H9 (cell line): ENCODE measurements around the gene ITGB3. TPM values are rescaled to one million over a fixed set of nuclear protein-coding genes. Genes with fewer than 3 reads are reported as not detected.

Experiments used
- DNase-seq: peaks from one replicate; pipeline ENCODE4 v3.0.0-alpha.2; 2017
- H2AFZ ChIP-seq: one replicate; pipeline ENCODE4 v1.6.1; 2013; ENCODE audit warnings: mild to moderate bottlenecking, low read length, control low read depth, moderate library complexity
- H2AK5ac ChIP-seq: 2 replicates; pipeline ENCODE4 v1.6.1; 2013; ENCODE audit warnings: low read length, control low read depth, mixed read lengths; ENCODE audit not compliant: insufficient read length
- H2BK120ac ChIP-seq: one replicate; pipeline ENCODE4 v1.6.1; 2013; ENCODE audit warnings: low read depth, mild to moderate bottlenecking, low read length, control low read depth, inconsistent platforms; ENCODE audit not compliant: poor library complexity, severe bottlenecking
- H2BK12ac ChIP-seq: 2 replicates; pipeline ENCODE4 v1.6.1; 2013; ENCODE audit warnings: low read length, control low read depth, mixed read lengths, low read depth; ENCODE audit not compliant: insufficient read length
- H2BK15ac ChIP-seq: 2 replicates; pipeline ENCODE4 v1.6.1; 2013; ENCODE audit warnings: low read depth, low read length, control low read depth
- H2BK20ac ChIP-seq: one replicate; pipeline ENCODE4 v1.6.1; 2013; ENCODE audit warnings: low read depth, mild to moderate bottlenecking, low read length, control low read depth, inconsistent platforms; ENCODE audit not compliant: poor library complexity, severe bottlenecking
- H2BK5ac ChIP-seq: 2 replicates; pipeline ENCODE4 v1.6.1; 2013; ENCODE audit warnings: low read length, control low read depth, mixed read lengths; ENCODE audit not compliant: insufficient read length
- H3K14ac ChIP-seq: 2 replicates; pipeline ENCODE4 v1.6.1; 2013; ENCODE audit warnings: low read length, control low read depth; ENCODE audit not compliant: insufficient read depth
- H3K18ac ChIP-seq: 2 replicates; pipeline ENCODE4 v1.6.1; 2013; ENCODE audit warnings: low read depth, mild to moderate bottlenecking, mixed read lengths, low read length, control low read depth; ENCODE audit not compliant: insufficient read length
- H3K23ac ChIP-seq: 2 replicates; pipeline ENCODE4 v1.6.1; 2013; ENCODE audit warnings: low read length, control low read depth, mixed read lengths, low read depth; ENCODE audit not compliant: insufficient read length
- H3K23me2 ChIP-seq: 2 replicates; pipeline ENCODE4 v1.6.1; 2013; ENCODE audit warnings: low read depth, mild to moderate bottlenecking, mixed read lengths, low read length, control low read depth; ENCODE audit not compliant: insufficient read length, poor library complexity, severe bottlenecking
- H3K27ac ChIP-seq: 2 replicates; pipeline ENCODE4 v1.5.1; 2013; ENCODE audit warnings: low read length, control low read depth, mixed read lengths, low read depth; ENCODE audit not compliant: insufficient read length
- H3K27me3 ChIP-seq: 2 replicates; pipeline ENCODE4 v1.6.1; 2013; ENCODE audit warnings: low read length, control low read depth, inconsistent platforms; ENCODE audit not compliant: insufficient read depth
- H3K4ac ChIP-seq: 2 replicates; pipeline ENCODE4 v1.6.1; 2013; ENCODE audit warnings: low read depth, mild to moderate bottlenecking, control low read depth, inconsistent platforms, low read length, moderate library complexity
- H3K4me1 ChIP-seq: 2 replicates; pipeline ENCODE4 v1.6.1; 2013; ENCODE audit warnings: low read length, control low read depth, inconsistent platforms; ENCODE audit not compliant: insufficient read depth
- H3K4me2 ChIP-seq: 2 replicates; pipeline ENCODE4 v1.6.1; 2013; ENCODE audit warnings: low read length, control low read depth, mixed read lengths; ENCODE audit not compliant: insufficient read length, insufficient read depth
- H3K56ac ChIP-seq: 2 replicates; pipeline ENCODE4 v1.6.1; 2013; ENCODE audit warnings: low read depth, mild to moderate bottlenecking, mixed read lengths, low read length, control low read depth; ENCODE audit not compliant: insufficient read length
- H3K79me1 ChIP-seq: 2 replicates; pipeline ENCODE4 v1.6.1; 2013; ENCODE audit warnings: low read depth, mild to moderate bottlenecking, moderate library complexity, low read length, control low read depth, inconsistent platforms; ENCODE audit not compliant: insufficient read depth, poor library complexity, severe bottlenecking
- H3K79me2 ChIP-seq: 2 replicates; pipeline ENCODE4 v1.6.1; 2013; ENCODE audit warnings: low read length, control low read depth, inconsistent platforms; ENCODE audit not compliant: insufficient read depth
- H3K9ac ChIP-seq: 2 replicates; pipeline ENCODE4 v1.6.1; 2013; ENCODE audit warnings: low read length, control low read depth, mixed read lengths; ENCODE audit not compliant: insufficient read length; ENCODE audit errors: extremely low read depth
- H3K9me3 ChIP-seq: one replicate; pipeline ENCODE4 v1.6.1; 2013; ENCODE audit warnings: low read depth, low read length, inconsistent platforms; ENCODE audit not compliant: control insufficient read depth
- H3T11ph ChIP-seq: one replicate; pipeline ENCODE4 v1.6.1; 2013; ENCODE audit warnings: mild to moderate bottlenecking, low read length, control low read depth, inconsistent platforms
- H4K20me1 ChIP-seq: one replicate; pipeline ENCODE4 v1.6.1; 2013; ENCODE audit not compliant: control insufficient read depth, insufficient read length, insufficient read depth
- H4K5ac ChIP-seq: 2 replicates; pipeline ENCODE4 v1.6.1; 2013; ENCODE audit warnings: low read depth, mild to moderate bottlenecking, mixed read lengths, low read length, control low read depth; ENCODE audit not compliant: insufficient read length
- H4K8ac ChIP-seq: replicated peaks from 2 replicates; pipeline ENCODE4 v1.6.1; 2013; ENCODE audit warnings: low read length, control low read depth, mixed read lengths, low read depth; ENCODE audit not compliant: insufficient read length
- H4K91ac ChIP-seq: 2 replicates; pipeline ENCODE4 v1.6.1; 2013; ENCODE audit warnings: low read depth, mild to moderate bottlenecking, moderate library complexity, mixed read lengths, low read length, control low read depth; ENCODE audit not compliant: insufficient read length
- H3K27ac Mint-ChIP-seq, 3 experiments: 2 replicates in 2 of 3; 3 replicates in 1 of 3; pipeline ENCODE4 v1.8.0; 2020 to 2021; ENCODE audit warnings: mixed read lengths in 3 of 3, mild to moderate bottlenecking in 1 of 3, moderate library complexity in 1 of 3
- H3K27me3 Mint-ChIP-seq: 2 replicates; pipeline ENCODE4 v1.8.0; 2021; ENCODE audit warnings: low read depth, mild to moderate bottlenecking, moderate library complexity, mixed read lengths
- H3K36me3 Mint-ChIP-seq, 3 experiments: 2 replicates in 2 of 3; 3 replicates in 1 of 3; pipeline ENCODE4 v1.8.0; 2020 to 2021; ENCODE audit warnings: low read depth in 3 of 3, mixed read lengths in 3 of 3; ENCODE audit not compliant: insufficient read depth in 1 of 3
- H3K4me1 Mint-ChIP-seq, 2 experiments: 2 replicates each; pipeline ENCODE4 v1.8.0; 2020; ENCODE audit warnings: mixed read lengths in 2 of 2
- H3K4me3 Mint-ChIP-seq, 2 experiments: 2 replicates in 1 of 2; 3 replicates in 1 of 2; pipeline ENCODE4 v1.8.0; 2020 to 2021; ENCODE audit warnings: mild to moderate bottlenecking in 2 of 2, mixed read lengths in 2 of 2, moderate library complexity in 1 of 2
- H3K9me3 Mint-ChIP-seq, 2 experiments: 2 replicates in 1 of 2; 3 replicates in 1 of 2; pipeline ENCODE4 v1.8.0; 2020; ENCODE audit warnings: mild to moderate bottlenecking in 2 of 2, mixed read lengths in 2 of 2, moderate library complexity in 1 of 2
- CTCF ChIP-seq: fragments of 200-600 bp; sonication (generic); conservative IDR thresholded peaks from 3 replicates; pipeline ENCODE4 v1.8.0; 2021; ENCODE audit warnings: antibody characterized with exemption, mild to moderate bottlenecking
- WGBS: extraction: QIAGEN DNeasy Blood & Tissue Kit; methylation state at CpG from one replicate; pipeline ENCODE4 v1.1.7; 2013; ENCODE audit warnings: missing lambda C conversion rate, low lambda C conversion rate, mixed read lengths; ENCODE audit not compliant: insufficient read length; ENCODE audit errors: extremely low coverage; 5-methylcytosine and 5-hydroxymethylcytosine counted together
- total RNA-seq: library from RNA; stranded (reverse); gene quantifications from 2 replicates; pipeline ENCODE4 v1.2.1, GENCODE V29; 2021

ITGB3 gene
- total RNA-seq, 1 experiment from 2014 or later = not detected

- Mint-ChIP-seq H3K4me1 (peaks cover 21 to 25% of the 10 kb centered on the region in 2 experiments), H3K4me3 (no peak overlapping the region), H3K36me3 (no peaks in the 10 kb centered on the region), H3K27ac (no peak overlapping the region), H3K27me3 (peaks cover 1% of the 10 kb centered on the region), H3K9me3 (no peaks in the 10 kb centered on the region)
- Histone ChIP-seq H3K4me1 (peaks cover 10% of the 10 kb centered on the region), H2AFZ (no peak overlapping the region), H4K5ac (no peak overlapping the region), H3K79me2 (no peaks in the 10 kb centered on the region), H3K9me3 (no peaks in the 10 kb centered on the region), H2AK5ac (no peak overlapping the region), H3K14ac (no peak overlapping the region), H2BK15ac (no peak overlapping the region), H3K4ac (no peak overlapping the region), H2BK5ac (no peak overlapping the region), H4K91ac (no peak overlapping the region), H3K4me2 (no peak overlapping the region), H3K27me3 (no peaks in the 10 kb centered on the region; the same call in 1 of the 2 replicates), H2BK12ac (no peak overlapping the region), H3K9ac (no peak overlapping the region), H3K23me2 (no peaks in the 10 kb centered on the region), H4K8ac (no peak overlapping the region), H2BK20ac (no peak overlapping the region), H3K56ac (no peak overlapping the region), H2BK120ac (no peak overlapping the region), H4K20me1 (no peaks in the 10 kb centered on the region), H3K18ac (no peak overlapping the region), H3T11ph (no peak overlapping the region), H3K79me1 (no peaks in the 10 kb centered on the region), H3K23ac (no peak overlapping the region), H3K27ac (no peak overlapping the region)
- WGBS = no CpG with 5 or more reads among the region's 3 CpGs
- DNase-seq = no peak
- no peak for TF ChIP-seq CTCF
Measured at GRCh38 chr17:47209499-47209898, 44.1 kb upstream of the ITGB3 start.
